OCI-LY3 (cell line): Measurements from ENCODE around the gene FAM222B.
"Not testable (repeated sequence)": the region's sequence is repeated elsewhere in the genome, so short reads cannot be mapped to it uniquely, and the experiment has no call there.

Source experiments
- H2AFZ ChIP-seq: fragments of 200-600, 300-600 bp; shearing (Covaris generic); 2 replicates; pipeline ENCODE4 v1.6.0; 2014; ENCODE audit warnings: antibody characterized with exemption, low read depth, low read length
- H3K27ac ChIP-seq: fragments of 200-600, 300-600 bp; sonication (generic); 2 replicates; pipeline ENCODE4 v1.5.1; 2014; ENCODE audit warnings: mild to moderate bottlenecking, low read length, moderate library complexity, mixed read lengths
- H3K27me3 ChIP-seq: fragments of 200-600, 300-600 bp; sonication (generic); 2 replicates; pipeline ENCODE4 v1.6.1; 2014; ENCODE audit warnings: low read depth, low read length, mixed read lengths
- H3K36me3 ChIP-seq: fragments of 200-600, 300-600 bp; sonication (generic); replicated peaks from 2 replicates; pipeline ENCODE3; 2014; ENCODE audit warnings: low read depth, low read length, mixed read lengths
- H3K4me1 ChIP-seq: fragments of 300-600, 200-600 bp; sonication (generic); 2 replicates; pipeline ENCODE4 v1.6.1; 2014; ENCODE audit warnings: low read length, mixed read lengths
- H3K4me2 ChIP-seq: fragments of 200-600, 300-600 bp; sonication (generic); 2 replicates; pipeline ENCODE4 v1.6.1; 2014; ENCODE audit warnings: low read length, mixed read lengths
- H3K4me3 ChIP-seq: fragments of 300-600, 200-600 bp; sonication (generic); 2 replicates; pipeline ENCODE4 v1.5.1; 2014; ENCODE audit warnings: antibody characterized with exemption, mild to moderate bottlenecking, low read length, moderate library complexity
- H3K79me2 ChIP-seq: fragments of 300-600, 200-600 bp; shearing (Covaris generic); 2 replicates; pipeline ENCODE4 v1.6.1; 2014; ENCODE audit warnings: mild to moderate bottlenecking, low read length, mixed read lengths
- H3K9ac ChIP-seq: fragments of 300-600, 200-600 bp; shearing (Covaris generic); 2 replicates; pipeline ENCODE4 v1.6.0; 2014; ENCODE audit warnings: mild to moderate bottlenecking, low read length, moderate library complexity
- H3K9me3 ChIP-seq: fragments of 200-600, 300-600 bp; shearing (Covaris generic); 2 replicates; pipeline ENCODE4 v1.6.1; 2014; ENCODE audit warnings: low read length, mixed read lengths; ENCODE audit not compliant: insufficient read depth
- H4K20me1 ChIP-seq: fragments of 200-600, 300-600 bp; sonication (generic); 2 replicates; pipeline ENCODE4 v1.6.1; 2016; ENCODE audit warnings: low read length, mixed read lengths; ENCODE audit not compliant: insufficient read depth
- EZH2phosphoT487 ChIP-seq: fragments of 200-600 bp; shearing (Covaris generic); IDR thresholded peaks from 2 replicates; pipeline ENCODE4 v1.6.1; 2018; ENCODE audit warnings: antibody characterized with exemption, mixed run types, low read depth
- TF ChIP-seq, protein P1 (sequence below): fragments of 200-600, 300-600 bp; sonication (generic); IDR thresholded peaks from 2 replicates; pipeline ENCODE4 v1.5.1; 2014; ENCODE audit warnings: antibody characterized with exemption, low read length, low read depth

Gene FAM222B

GRCh38 chr17:28843816-28844148, 1.2 kb upstream of the FAM222B start:
- H3K27me3 ChIP-seq = no peaks in the 10 kb centered on the region
- H3K4me3 ChIP-seq = no peak overlapping the region
- H3K79me2 ChIP-seq = peaks cover 37% of the 10 kb centered on the region
- H3K4me2 ChIP-seq = no peak overlapping the region
- H4K20me1 ChIP-seq = no peaks in the 10 kb centered on the region
- TF ChIP-seq, protein P1, sequence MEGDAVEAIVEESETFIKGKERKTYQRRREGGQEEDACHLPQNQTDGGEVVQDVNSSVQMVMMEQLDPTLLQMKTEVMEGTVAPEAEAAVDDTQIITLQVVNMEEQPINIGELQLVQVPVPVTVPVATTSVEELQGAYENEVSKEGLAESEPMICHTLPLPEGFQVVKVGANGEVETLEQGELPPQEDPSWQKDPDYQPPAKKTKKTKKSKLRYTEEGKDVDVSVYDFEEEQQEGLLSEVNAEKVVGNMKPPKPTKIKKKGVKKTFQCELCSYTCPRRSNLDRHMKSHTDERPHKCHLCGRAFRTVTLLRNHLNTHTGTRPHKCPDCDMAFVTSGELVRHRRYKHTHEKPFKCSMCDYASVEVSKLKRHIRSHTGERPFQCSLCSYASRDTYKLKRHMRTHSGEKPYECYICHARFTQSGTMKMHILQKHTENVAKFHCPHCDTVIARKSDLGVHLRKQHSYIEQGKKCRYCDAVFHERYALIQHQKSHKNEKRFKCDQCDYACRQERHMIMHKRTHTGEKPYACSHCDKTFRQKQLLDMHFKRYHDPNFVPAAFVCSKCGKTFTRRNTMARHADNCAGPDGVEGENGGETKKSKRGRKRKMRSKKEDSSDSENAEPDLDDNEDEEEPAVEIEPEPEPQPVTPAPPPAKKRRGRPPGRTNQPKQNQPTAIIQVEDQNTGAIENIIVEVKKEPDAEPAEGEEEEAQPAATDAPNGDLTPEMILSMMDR = no peak
- no peak for TF ChIP-seq EZH2phosphoT487
- H3K27ac ChIP-seq = no peak overlapping the region
- H3K36me3 ChIP-seq = peaks cover 2% of the 10 kb centered on the region
- no peak overlapping the region for H3K9ac ChIP-seq
- peaks cover 6% of the 10 kb centered on the region for H3K4me1 ChIP-seq
- no peak overlapping the region for H2AFZ ChIP-seq
- no peaks in the 10 kb centered on the region for H3K9me3 ChIP-seq

GRCh38 chr17:28841901-28842281, 699 bp downstream of the FAM222B start:
- Histone ChIP-seq H3K4me2 (peak overlapping the region; percentile 84), H3K9me3 (no peaks in the 10 kb centered on the region), H3K4me3 (peak overlapping the region; percentile 87), H4K20me1 (no peaks in the 10 kb centered on the region), H3K9ac (peak overlapping the region; percentile 79), H3K27me3 (no peaks in the 10 kb centered on the region), H3K79me2 (peaks cover 52% of the 10 kb centered on the region), H3K36me3 (peaks cover 2% of the 10 kb centered on the region), H2AFZ (no peak overlapping the region; the same call in 1 of the 2 replicates), H3K4me1 (peaks cover 6% of the 10 kb centered on the region), H3K27ac (peak overlapping the region; percentile 38)
- TF ChIP-seq, protein P1 = no peak
- no peak for TF ChIP-seq EZH2phosphoT487

DNA sequence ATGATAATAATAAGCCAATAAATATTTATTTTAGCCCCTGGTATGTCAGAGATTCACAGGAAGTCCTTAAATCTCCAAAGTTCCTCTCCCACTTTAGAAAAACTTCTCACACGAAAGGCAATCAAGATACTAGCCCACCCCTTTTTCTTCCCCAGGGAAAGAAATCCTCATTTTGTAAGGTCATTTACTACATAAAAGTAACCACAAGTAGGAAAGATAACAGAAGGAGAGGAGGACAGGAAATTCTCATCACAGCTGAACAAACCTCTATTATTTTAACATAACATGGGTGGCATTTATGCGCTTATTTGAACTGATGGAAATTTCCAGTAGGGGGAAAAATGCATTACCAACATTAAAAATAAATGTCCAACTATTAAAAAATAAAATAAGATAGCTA, 3.4 kb downstream of the FAM222B start:
- Histone ChIP-seq H4K20me1 (0 out of 2 replicates have a peak, but pooled peaks cover 3% of the 10 kb centered on the region), H3K36me3 (peaks cover 5% of the 10 kb centered on the region), H3K27ac (no peak overlapping the region), H2AFZ (no peak overlapping the region), H3K9ac (no peak overlapping the region), H3K4me2 (no peak overlapping the region), H3K27me3 (no peaks in the 10 kb centered on the region), H3K4me1 (peaks cover 6% of the 10 kb centered on the region), H3K79me2 (peaks cover 72% of the 10 kb centered on the region), H3K9me3 (no peaks in the 10 kb centered on the region), H3K4me3 (no peak overlapping the region)
- TF ChIP-seq, protein P1 = no peak
- TF ChIP-seq EZH2phosphoT487 = no peak

DNA sequence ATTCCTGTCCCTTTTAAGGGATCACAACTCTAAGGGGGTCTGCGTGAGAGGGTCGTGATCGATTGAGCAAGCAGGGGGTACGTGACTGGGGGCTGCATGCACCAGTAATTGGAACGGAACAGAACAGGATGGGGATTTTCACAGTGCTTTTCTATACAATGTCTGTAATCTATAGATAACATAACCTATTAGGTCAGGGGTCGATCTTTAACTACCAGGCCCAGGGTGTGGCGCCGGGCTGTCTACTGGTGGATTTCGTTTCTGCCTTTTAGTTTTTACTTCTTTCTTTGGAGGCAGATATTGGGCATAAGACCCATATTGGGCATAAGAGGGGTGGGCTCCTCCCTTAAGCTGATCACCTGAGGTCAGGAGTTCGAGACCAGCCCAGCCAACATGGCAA, 6.0 kb downstream of the FAM222B start:
- not testable (repeated sequence) for H4K20me1 ChIP-seq, H3K27ac ChIP-seq, H3K4me3 ChIP-seq, H3K9me3 ChIP-seq, H3K4me1 ChIP-seq, H3K9ac ChIP-seq, H2AFZ ChIP-seq, H3K27me3 ChIP-seq, H3K4me2 ChIP-seq
- H3K79me2 ChIP-seq = peaks cover 77% of the 10 kb centered on the region
- peaks cover 11% of the 10 kb centered on the region for H3K36me3 ChIP-seq

DNA sequence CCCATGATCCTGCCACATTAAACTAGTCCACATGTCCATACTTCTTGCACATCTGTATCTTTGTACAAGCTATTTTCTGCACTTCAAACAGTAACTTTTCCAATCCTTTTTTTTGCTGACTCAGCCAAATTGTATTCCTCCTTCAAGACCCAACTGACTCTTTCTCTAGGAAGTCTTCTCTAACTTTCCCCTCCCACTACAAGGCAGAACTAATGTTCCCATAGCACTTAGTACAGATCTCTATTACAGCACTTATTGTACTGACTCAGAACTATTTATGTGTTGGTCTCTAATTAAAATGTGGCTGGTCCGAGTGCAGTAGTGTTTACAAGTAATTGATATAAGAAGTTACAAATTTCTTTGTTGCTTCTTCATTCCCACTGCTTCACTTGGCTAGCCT, 8.2 kb downstream of the FAM222B start:
- no peaks in the 10 kb centered on the region for H3K4me1 ChIP-seq
- H3K9ac ChIP-seq = no peak overlapping the region
- H3K79me2 ChIP-seq = peaks cover 65% of the 10 kb centered on the region
- H4K20me1 ChIP-seq = peaks cover 9% of the 10 kb centered on the region; the same call in 1 of the 2 replicates
- no peaks in the 10 kb centered on the region for H3K9me3 ChIP-seq
- no peaks in the 10 kb centered on the region for H3K27me3 ChIP-seq
- H3K4me3 ChIP-seq = no peak overlapping the region
- no peak overlapping the region for H3K4me2 ChIP-seq
- H3K27ac ChIP-seq = no peak overlapping the region
- TF ChIP-seq EZH2phosphoT487 = no peak
- TF ChIP-seq, protein P1 = no peak
- peaks cover 14% of the 10 kb centered on the region for H3K36me3 ChIP-seq
- no peak overlapping the region for H2AFZ ChIP-seq
